ENCODE measurements around the gene GALNT14. TPM values are rescaled to one million over a fixed set of nuclear protein-coding genes. Genes with fewer than 3 reads are reported as not detected.

GALNT14 gene
- total and polyA plus RNA-seq, 2 donors (not counting 1 experiment from before 2014, with no cell fraction given), result 3.1 to 6.2 TPM

GRCh38 chr2:30989746-30990145, 148.5 kb downstream of the GALNT14 start:
- intact Hi-C loops (cut with micrococcal nuclease), result loop anchor here (10.0 kb wide), 1 partner anchor 345 kb away; no protein-coding TSS in a partner anchor
- ATAC-seq (ENCODE audit: low read depth), result no peak
- no peaks in the 10 kb centered on the region for H3K79me2 ChIP-seq (ENCODE audit: control insufficient read depth, insufficient read depth, low read length)
- Mint-ChIP-seq H3K4me1 (no peaks in the 10 kb centered on the region), H3K9me3 (ENCODE audit: insufficient read depth) (no peaks in the 10 kb centered on the region), H3K4me3 (no peak overlapping the region), H3K27me3 (no peaks in the 10 kb centered on the region), H3K27ac (no peak overlapping the region)
- H3K9me3 ChIP-seq (ENCODE audit: control extremely low read depth in 1 of 3, control insufficient read depth in 2 of 3, insufficient read depth in 1 of 3, low read length in 2 of 3), result no peaks in the 10 kb centered on the region
- H3K27ac ChIP-seq (ENCODE audit: low read length in 2 of 2), result no peak overlapping the region
- no peaks in the 10 kb centered on the region for H4K20me1 ChIP-seq (ENCODE audit: control insufficient read depth, insufficient read depth, low read length, poor library complexity, severe bottlenecking)
- H3K27me3 ChIP-seq (replicated peaks in 1 of 4; ENCODE audit: control extremely low read depth in 1 of 4, control insufficient read depth in 3 of 4, insufficient read depth in 4 of 4, low read length in 3 of 4), result no peaks in the 10 kb centered on the region
- no peak overlapping the region for H3K4me2 ChIP-seq (replicated peaks; ENCODE audit: low read depth, low read length, poor library complexity, severe bottlenecking)
- no peaks in the 10 kb centered on the region for H3K36me3 ChIP-seq (replicated peaks in 1 of 2; ENCODE audit: control extremely low read depth in 1 of 2, control insufficient read depth in 1 of 2, extremely low read depth in 1 of 2, insufficient read depth in 2 of 2, low read length in 1 of 2)
- TF ChIP-seq EZH2 (IDR thresholded peaks at IDR 0.05; ENCODE audit: borderline replicate concordance, insufficient read depth, low read depth, low read length, poor library complexity, severe bottlenecking) (no peak), CTCF (IDR thresholded peaks at IDR 0.05) (no peak)
- ChIA-PET POLR2A (no interaction called here), CTCF (no interaction called here)
- no CpG with 5 or more reads among the region's 1 CpG for WGBS (ENCODE audit: insufficient coverage)
- no peak overlapping the region for H3K9ac ChIP-seq (ENCODE audit: low read length)
- H3K4me1 ChIP-seq (ENCODE audit: control insufficient read depth in 2 of 2, insufficient read depth in 2 of 2, low read length in 2 of 2), result no peaks in the 10 kb centered on the region
- no peak for DNase-seq
- H2AFZ ChIP-seq (ENCODE audit: insufficient read depth, low read depth, low read length, poor library complexity, severe bottlenecking), result no peak overlapping the region
- no peak overlapping the region for H3K4me3 ChIP-seq (ENCODE audit: control extremely low read depth in 1 of 5, extremely low read depth in 1 of 5, insufficient read depth in 1 of 5, low read depth in 2 of 5, low read length in 4 of 5)

GRCh38 chr2:30987566-30987965, 150.7 kb downstream of the GALNT14 start:
- Histone ChIP-seq H3K9me3 (ENCODE audit: control extremely low read depth in 1 of 3, control insufficient read depth in 2 of 3, insufficient read depth in 1 of 3, low read length in 2 of 3) (no peaks in the 10 kb centered on the region), H3K4me3 (ENCODE audit: control extremely low read depth in 1 of 5, extremely low read depth in 1 of 5, insufficient read depth in 1 of 5, low read depth in 2 of 5, low read length in 4 of 5) (no peak overlapping the region), H2AFZ (ENCODE audit: insufficient read depth, low read depth, low read length, poor library complexity, severe bottlenecking) (no peak overlapping the region), H3K4me1 (ENCODE audit: control insufficient read depth in 2 of 2, insufficient read depth in 2 of 2, low read length in 2 of 2) (no peaks in the 10 kb centered on the region), H3K4me2 (replicated peaks; ENCODE audit: low read depth, low read length, poor library complexity, severe bottlenecking) (no peak overlapping the region), H3K79me2 (ENCODE audit: control insufficient read depth, insufficient read depth, low read length) (no peaks in the 10 kb centered on the region), H3K36me3 (replicated peaks in 1 of 2; ENCODE audit: control extremely low read depth in 1 of 2, control insufficient read depth in 1 of 2, extremely low read depth in 1 of 2, insufficient read depth in 2 of 2, low read length in 1 of 2) (no peaks in the 10 kb centered on the region), H4K20me1 (ENCODE audit: control insufficient read depth, insufficient read depth, low read length, poor library complexity, severe bottlenecking) (no peaks in the 10 kb centered on the region), H3K9ac (ENCODE audit: low read length) (no peak overlapping the region), H3K27me3 (replicated peaks in 1 of 4; ENCODE audit: control extremely low read depth in 1 of 4, control insufficient read depth in 3 of 4, insufficient read depth in 4 of 4, low read length in 3 of 4) (no peaks in the 10 kb centered on the region), H3K27ac (ENCODE audit: low read length in 2 of 2) (no peak overlapping the region)
- no peak for TF ChIP-seq EZH2 (IDR thresholded peaks at IDR 0.05; ENCODE audit: borderline replicate concordance, insufficient read depth, low read depth, low read length, poor library complexity, severe bottlenecking)
- ATAC-seq (ENCODE audit: low read depth), result no peak
- 92% methylated on average over 2 of the region's 6 CpGs for WGBS (ENCODE audit: insufficient coverage)
- H3K27me3 Mint-ChIP-seq, result no peaks in the 10 kb centered on the region
- no peaks in the 10 kb centered on the region for H3K9me3 Mint-ChIP-seq (ENCODE audit: insufficient read depth)
- H3K27ac Mint-ChIP-seq, result no peak overlapping the region
- no peak overlapping the region for H3K4me3 Mint-ChIP-seq
- no peak for DNase-seq
- POLR2A ChIA-PET, result no interaction called here
- H3K4me1 Mint-ChIP-seq, result no peaks in the 10 kb centered on the region
- CTCF ChIA-PET, result interaction anchor here (0.9 kb wide), 1 partner anchor 10 kb away, joined by 3 read pairs; no protein-coding TSS in a partner anchor
- intact Hi-C loops (cut with micrococcal nuclease), result loop anchor here (10.0 kb wide), 1 partner anchor 347 kb away; no protein-coding TSS in a partner anchor

Data from B cell (primary cell).